ENCODE measurements around the gene RAB5B.
A peak's percentile ranks its signal among the peaks of the same experiment; 100 is the strongest.

RAB5B gene

DNA sequence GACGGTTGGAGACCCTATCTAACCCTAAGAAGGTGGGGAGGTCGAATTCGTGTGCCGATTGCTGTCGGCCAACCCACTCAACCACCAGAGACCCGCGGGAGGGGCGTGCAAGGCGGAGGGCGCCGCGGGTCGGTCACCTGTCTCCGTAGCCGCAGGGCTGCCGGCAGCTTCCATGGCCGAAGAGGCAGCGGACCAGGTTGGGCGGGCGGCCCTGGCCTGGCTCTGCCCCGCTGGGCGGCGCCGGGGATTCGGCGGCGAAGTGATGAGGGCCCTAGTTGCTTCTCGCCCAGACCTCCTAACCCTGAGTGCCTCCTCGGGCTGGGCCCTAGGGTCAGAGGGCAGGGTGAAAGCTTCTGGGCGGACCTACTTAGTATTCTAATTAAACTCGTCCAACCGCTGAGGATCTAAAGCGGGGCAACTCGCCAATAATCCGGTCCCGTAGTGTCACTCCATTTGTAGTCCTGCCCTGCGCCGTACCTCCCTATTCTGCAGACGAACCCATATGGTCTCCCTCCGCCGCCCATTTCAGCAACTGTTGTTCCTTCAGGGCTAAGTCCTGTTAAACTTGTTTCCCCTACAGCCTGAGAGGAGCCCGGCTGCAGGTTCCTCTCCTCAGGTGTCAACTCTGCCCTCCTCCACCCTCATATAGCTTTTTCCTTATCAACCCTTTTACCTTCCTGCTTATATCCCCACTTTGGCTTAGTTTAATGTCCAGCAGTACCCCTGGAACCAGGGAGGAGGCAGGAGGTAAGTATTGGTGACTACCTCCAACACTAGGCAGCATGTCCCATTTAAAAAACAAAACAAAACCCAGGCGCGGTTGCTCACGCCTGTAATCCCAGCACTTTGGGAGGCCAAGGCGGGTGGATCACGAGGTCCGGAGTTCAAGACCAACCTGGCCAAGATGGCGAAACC, 46.0 kb upstream of the RAB5B start, which contains the start of gene PYM1:
PYM1 (minus strand) TSS at position 307 of the 915 bp plus-strand sequence; CDS start at position 174, 133 bp downstream.
- H3K36me3 ChIP-seq (ENCODE audit: control insufficient read depth, insufficient read depth, low read length) = no peaks in the 10 kb centered on the region
- H4K5ac ChIP-seq (ENCODE audit: low read length) = peak within 1 kb of the TSS; percentile 5
- peak within 1 kb of the TSS; percentile 75 for H3K9ac ChIP-seq (ENCODE audit: low read length)
- H3K4ac ChIP-seq (ENCODE audit: low read depth, low read length) = peak within 1 kb of the TSS; percentile 89
- H3K56ac ChIP-seq (ENCODE audit: low read length) = peak within 1 kb of the TSS; percentile 97
- H3K4me3 ChIP-seq (ENCODE audit: low read length) = peak within 1 kb of the TSS; percentile 78
- peak within 1 kb of the TSS; percentile 96 for H3K27ac ChIP-seq (ENCODE audit: low read depth, low read length)
- peak within 1 kb of the TSS; percentile 24 for H2AK5ac ChIP-seq (ENCODE audit: low read length)
- peak within 1 kb of the TSS; percentile 35 for H3K4me2 ChIP-seq (ENCODE audit: low read length)
- peaks cover 2% of the 10 kb centered on the region for H3K27me3 ChIP-seq (ENCODE audit: insufficient read depth, low read length, poor library complexity)
- H2BK5ac ChIP-seq (ENCODE audit: low read length) = peak within 1 kb of the TSS; percentile 97
- peaks cover 6% of the 10 kb centered on the region for H3K4me1 ChIP-seq (ENCODE audit: control insufficient read depth, low read depth, low read length)
- H3K18ac ChIP-seq (ENCODE audit: low read length) = peak within 1 kb of the TSS; percentile 96
- H3K79me2 ChIP-seq (ENCODE audit: control insufficient read depth, insufficient read depth, low read length) = peaks cover 29% of the 10 kb centered on the region
- DNase-seq = peak; percentile 95
- peak within 1 kb of the TSS; percentile 92 for H4K8ac ChIP-seq (ENCODE audit: low read depth, low read length)
- H2BK15ac ChIP-seq (replicated peaks; ENCODE audit: low read depth) = no peak within 1 kb of the TSS
- peak within 1 kb of the TSS; percentile 73 for H2BK120ac ChIP-seq (ENCODE audit: low read depth, low read length)
- WGBS (ENCODE audit: extremely low coverage, insufficient coverage, low lambda C conversion rate) = no CpG with 5 or more reads among the region's 49 CpGs
- H3K79me1 ChIP-seq (ENCODE audit: low read length) = peaks cover 8% of the 10 kb centered on the region
- H3K23ac ChIP-seq (ENCODE audit: low read length) = peak within 1 kb of the TSS; percentile 71

DNA sequence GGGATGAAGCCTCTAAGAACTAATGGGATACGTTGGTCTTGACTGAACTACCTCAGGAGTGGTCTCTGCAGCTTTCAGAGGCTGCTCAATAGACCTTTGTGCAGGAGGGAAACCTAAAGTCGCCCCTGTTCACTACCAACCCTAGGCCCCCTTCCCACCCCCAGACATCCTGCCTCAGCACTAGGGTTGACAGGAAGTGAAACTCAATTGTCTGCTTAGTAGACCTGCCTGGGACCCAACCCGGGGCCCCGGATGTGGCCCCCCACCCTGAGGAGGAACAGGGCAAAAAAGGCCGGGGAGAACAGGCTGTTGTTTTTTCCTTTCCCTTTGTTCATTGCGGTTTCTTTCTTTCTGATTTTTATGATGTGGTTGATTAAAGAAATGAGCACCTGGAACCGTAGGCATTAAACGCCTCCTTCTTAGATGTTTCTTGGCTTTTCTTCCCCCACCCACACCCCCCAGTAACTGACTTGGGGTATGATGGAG, 44.5 kb upstream of the RAB5B start:
- H2AK5ac ChIP-seq (ENCODE audit: low read length) = no peak overlapping the region
- no CpG with 5 or more reads among the region's 8 CpGs for WGBS (ENCODE audit: extremely low coverage, insufficient coverage, low lambda C conversion rate)
- H3K56ac ChIP-seq (ENCODE audit: low read length) = no peak overlapping the region
- no peak overlapping the region for H4K8ac ChIP-seq (ENCODE audit: low read depth, low read length)
- no peak overlapping the region for H3K9ac ChIP-seq (ENCODE audit: low read length)
- H3K79me1 ChIP-seq (ENCODE audit: low read length) = peaks cover 6% of the 10 kb centered on the region
- H3K4ac ChIP-seq (ENCODE audit: low read depth, low read length) = no peak overlapping the region
- no peak overlapping the region for H2BK120ac ChIP-seq (ENCODE audit: low read depth, low read length)
- no peak overlapping the region for H2BK5ac ChIP-seq (ENCODE audit: low read length)
- DNase-seq = no peak
- peaks cover 5% of the 10 kb centered on the region for H3K27me3 ChIP-seq (ENCODE audit: insufficient read depth, low read length, poor library complexity)
- no peak overlapping the region for H3K18ac ChIP-seq (ENCODE audit: low read length)
- H3K27ac ChIP-seq (ENCODE audit: low read depth, low read length) = no peak overlapping the region
- peaks cover 6% of the 10 kb centered on the region for H3K4me1 ChIP-seq (ENCODE audit: control insufficient read depth, low read depth, low read length)
- H3K36me3 ChIP-seq (ENCODE audit: control insufficient read depth, insufficient read depth, low read length) = no peaks in the 10 kb centered on the region
- peaks cover 21% of the 10 kb centered on the region for H3K79me2 ChIP-seq (ENCODE audit: control insufficient read depth, insufficient read depth, low read length)
- no peak overlapping the region for H4K5ac ChIP-seq (ENCODE audit: low read length)
- no peak overlapping the region for H3K23ac ChIP-seq (ENCODE audit: low read length)
- no peak overlapping the region for H3K4me3 ChIP-seq (ENCODE audit: low read length)
- H2BK15ac ChIP-seq (replicated peaks; ENCODE audit: low read depth) = no peak overlapping the region
- no peak overlapping the region for H3K4me2 ChIP-seq (ENCODE audit: low read length)

DNA sequence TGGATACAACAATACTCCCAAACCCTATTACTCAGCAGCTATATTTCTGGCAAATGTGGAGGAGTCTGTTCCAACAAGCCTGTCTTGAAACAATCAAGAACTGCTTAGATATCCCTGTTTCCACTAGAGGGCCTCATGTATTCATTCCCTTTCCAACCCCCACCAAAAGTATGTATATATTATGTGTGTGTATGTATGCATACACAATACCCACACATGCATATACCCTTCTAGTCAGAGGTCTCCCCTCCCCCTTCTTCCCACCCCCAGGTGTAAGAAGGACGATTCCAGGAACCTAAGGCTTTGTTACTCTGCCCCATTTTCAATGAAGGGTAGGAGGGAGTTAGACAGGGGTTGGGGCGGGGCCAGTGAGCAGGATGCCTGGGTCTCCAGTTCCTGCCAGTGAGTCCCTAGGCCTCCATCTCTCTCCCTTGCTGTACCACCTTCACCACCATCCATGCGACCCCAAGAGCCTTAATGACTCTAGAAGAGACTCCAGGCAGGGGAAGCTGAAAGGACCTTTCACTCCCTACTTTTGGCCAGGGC, 43.0 kb upstream of the RAB5B start, which contains the start of gene DGKA:
DGKA (plus strand) TSS at position 392 of the 546 bp plus-strand sequence. CDS start 5,342 bp downstream, outside the sequence.
- H3K4me3 ChIP-seq (ENCODE audit: low read length) = peak within 1 kb of the TSS; percentile 52
- no peak within 1 kb of the TSS for H2BK15ac ChIP-seq (replicated peaks; ENCODE audit: low read depth)
- no peak within 1 kb of the TSS for H2BK5ac ChIP-seq (ENCODE audit: low read length)
- no peak within 1 kb of the TSS for H2AK5ac ChIP-seq (ENCODE audit: low read length)
- peak within 1 kb of the TSS; percentile 77 for H3K9ac ChIP-seq (ENCODE audit: low read length)
- peaks cover 3% of the 10 kb centered on the region for H3K4me1 ChIP-seq (ENCODE audit: control insufficient read depth, low read depth, low read length)
- no peak within 1 kb of the TSS for H3K27ac ChIP-seq (ENCODE audit: low read depth, low read length)
- no peak within 1 kb of the TSS for H2BK120ac ChIP-seq (ENCODE audit: low read depth, low read length)
- no peaks in the 10 kb centered on the region for H3K36me3 ChIP-seq (ENCODE audit: control insufficient read depth, insufficient read depth, low read length)
- H3K23ac ChIP-seq (ENCODE audit: low read length) = no peak within 1 kb of the TSS
- no peaks in the 10 kb centered on the region for H3K79me1 ChIP-seq (ENCODE audit: low read length)
- no CpG with 5 or more reads among the region's 3 CpGs for WGBS (ENCODE audit: extremely low coverage, insufficient coverage, low lambda C conversion rate)
- DNase-seq = peak; percentile 62
- H3K4me2 ChIP-seq (ENCODE audit: low read length) = peak within 1 kb of the TSS; percentile 93
- peak within 1 kb of the TSS; percentile 15 for H3K18ac ChIP-seq (ENCODE audit: low read length)
- peak within 1 kb of the TSS; percentile 87 for H3K56ac ChIP-seq (ENCODE audit: low read length)
- no peak within 1 kb of the TSS for H4K5ac ChIP-seq (ENCODE audit: low read length)
- H4K8ac ChIP-seq (ENCODE audit: low read depth, low read length) = peak within 1 kb of the TSS; percentile 84
- no peak within 1 kb of the TSS for H3K4ac ChIP-seq (ENCODE audit: low read depth, low read length)
- H3K79me2 ChIP-seq (ENCODE audit: control insufficient read depth, insufficient read depth, low read length) = peaks cover 8% of the 10 kb centered on the region
- H3K27me3 ChIP-seq (ENCODE audit: insufficient read depth, low read length, poor library complexity) = peaks cover 8% of the 10 kb centered on the region

DNA sequence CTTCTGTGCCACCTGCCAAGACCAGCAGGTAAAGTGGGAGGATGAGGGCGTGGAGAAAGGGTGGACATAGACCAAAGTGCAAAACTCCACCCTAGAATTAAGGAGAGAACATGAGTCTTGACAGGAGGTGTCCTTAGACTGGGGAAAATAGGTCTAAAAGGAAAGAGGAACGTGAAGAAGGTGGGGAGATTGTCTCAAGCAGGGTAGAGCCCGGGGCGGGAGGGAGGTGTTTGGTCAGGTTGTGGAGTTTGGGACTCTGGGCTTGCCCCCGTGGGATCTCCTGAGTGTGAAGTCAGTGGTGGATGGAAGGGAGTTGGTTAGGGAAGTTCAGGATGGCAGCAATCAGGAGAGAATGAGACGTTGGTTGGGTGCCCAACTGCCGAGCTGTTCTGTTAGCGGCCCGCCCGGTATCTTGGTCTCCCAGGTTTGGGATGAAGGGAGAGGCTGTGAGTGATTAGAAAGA, 42.5 kb upstream of the RAB5B start:
- DNase-seq = peak; percentile 30

DNA sequence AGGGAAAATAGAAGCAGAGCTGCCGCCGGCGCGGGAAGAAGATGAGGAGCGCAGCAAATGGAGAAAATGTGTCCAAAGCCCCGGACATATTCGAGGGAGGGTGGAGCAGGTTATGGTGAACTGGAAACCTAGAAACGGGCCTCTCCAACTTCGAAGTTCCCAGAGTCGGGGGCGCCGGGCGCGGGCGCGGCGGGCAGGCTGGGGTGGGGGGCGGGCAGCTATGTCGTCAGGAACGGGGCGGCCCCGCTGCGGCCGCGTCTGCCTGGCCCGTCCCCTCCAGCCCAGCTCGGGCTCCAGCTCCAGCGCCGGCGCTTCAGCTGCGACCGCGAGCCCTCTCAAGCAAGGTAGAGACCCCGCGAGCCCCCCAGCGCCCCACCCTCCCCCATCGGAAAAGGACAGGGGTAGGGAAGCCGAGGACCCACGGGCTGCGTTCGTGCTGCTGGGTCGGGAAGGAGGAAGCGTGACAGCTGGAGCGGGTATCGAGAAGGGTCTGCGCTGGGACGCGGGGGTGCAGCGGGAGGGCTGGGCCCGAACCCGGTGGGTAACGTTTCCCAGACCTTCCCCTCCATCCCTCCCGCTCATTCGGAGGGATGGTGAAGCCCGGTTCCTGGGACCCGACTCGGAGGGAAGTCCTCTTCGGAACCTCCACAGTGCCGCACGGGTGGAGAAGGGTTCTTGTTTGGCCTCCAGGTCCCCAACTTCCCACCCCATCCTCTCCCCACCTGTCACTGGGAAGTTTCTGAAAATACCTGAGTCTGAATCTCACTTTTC, 41.9 kb upstream of the RAB5B start:
- Histone ChIP-seq H3K79me1 (ENCODE audit: low read length) (no peaks in the 10 kb centered on the region), H4K5ac (ENCODE audit: low read length) (no peak overlapping the region), H2BK5ac (ENCODE audit: low read length) (no peak overlapping the region), H3K4me1 (ENCODE audit: control insufficient read depth, low read depth, low read length) (peaks cover 3% of the 10 kb centered on the region), H3K23ac (ENCODE audit: low read length) (no peak overlapping the region), H2BK120ac (ENCODE audit: low read depth, low read length) (no peak overlapping the region), H3K36me3 (ENCODE audit: control insufficient read depth, insufficient read depth, low read length) (no peaks in the 10 kb centered on the region), H3K79me2 (ENCODE audit: control insufficient read depth, insufficient read depth, low read length) (no peaks in the 10 kb centered on the region), H3K4ac (ENCODE audit: low read depth, low read length) (no peak overlapping the region), H3K4me2 (ENCODE audit: low read length) (peak overlapping the region; percentile 93), H3K27me3 (ENCODE audit: insufficient read depth, low read length, poor library complexity) (peaks cover 8% of the 10 kb centered on the region), H2BK15ac (replicated peaks; ENCODE audit: low read depth) (no peak overlapping the region), H3K56ac (ENCODE audit: low read length) (peak overlapping the region; percentile 87), H4K8ac (ENCODE audit: low read depth, low read length) (peak overlapping the region; percentile 84), H3K18ac (ENCODE audit: low read length) (peak overlapping the region; percentile 15), H3K9ac (ENCODE audit: low read length) (peak overlapping the region; percentile 77), H3K27ac (ENCODE audit: low read depth, low read length) (no peak overlapping the region), H2AK5ac (ENCODE audit: low read length) (no peak overlapping the region), H3K4me3 (ENCODE audit: low read length) (peak overlapping the region; percentile 52)
- peak; percentile 40 for DNase-seq
- WGBS (ENCODE audit: extremely low coverage, insufficient coverage, low lambda C conversion rate) = no CpG with 5 or more reads among the region's 60 CpGs

More for the DNA sequence above, 42.5 kb upstream of the RAB5B start:
- Histone ChIP-seq H2AK5ac (ENCODE audit: low read length) (no peak overlapping the region), H3K18ac (ENCODE audit: low read length) (peak overlapping the region; percentile 15), H3K36me3 (ENCODE audit: control insufficient read depth, insufficient read depth, low read length) (no peaks in the 10 kb centered on the region), H4K5ac (ENCODE audit: low read length) (no peak overlapping the region), H2BK120ac (ENCODE audit: low read depth, low read length) (no peak overlapping the region), H3K4me1 (ENCODE audit: control insufficient read depth, low read depth, low read length) (peaks cover 3% of the 10 kb centered on the region), H3K79me2 (ENCODE audit: control insufficient read depth, insufficient read depth, low read length) (peaks cover 3% of the 10 kb centered on the region), H3K4me3 (ENCODE audit: low read length) (peak overlapping the region; percentile 24), H2BK5ac (ENCODE audit: low read length) (no peak overlapping the region), H3K23ac (ENCODE audit: low read length) (no peak overlapping the region), H3K4ac (ENCODE audit: low read depth, low read length) (no peak overlapping the region), H4K8ac (ENCODE audit: low read depth, low read length) (peak overlapping the region; percentile 84), H3K9ac (ENCODE audit: low read length) (peak overlapping the region; percentile 75), H3K79me1 (ENCODE audit: low read length) (no peaks in the 10 kb centered on the region), H3K27me3 (ENCODE audit: insufficient read depth, low read length, poor library complexity) (peaks cover 8% of the 10 kb centered on the region), H3K4me2 (ENCODE audit: low read length) (peak overlapping the region; percentile 81), H3K27ac (ENCODE audit: low read depth, low read length) (no peak overlapping the region), H3K56ac (ENCODE audit: low read length) (peak overlapping the region; percentile 81), H2BK15ac (replicated peaks; ENCODE audit: low read depth) (no peak overlapping the region)
- no CpG with 5 or more reads among the region's 10 CpGs for WGBS (ENCODE audit: extremely low coverage, insufficient coverage, low lambda C conversion rate)

Data from mesendoderm (in vitro differentiated cells).